OCI-LY1 (cell line): ENCODE results near the gene FOXK2.

ENCODE experiments used
- H2AFZ ChIP-seq: fragments of 200-600 bp; sonication (generic), shearing (Covaris generic); 2 replicates; pipeline ENCODE4 v1.6.0; 2014; ENCODE audit warnings: antibody characterized with exemption, mild to moderate bottlenecking, low read length
- H3F3A ChIP-seq: fragments of 200-600 bp; sonication (generic), shearing (Covaris generic); 2 replicates; pipeline ENCODE4 v1.6.0; 2014; ENCODE audit warnings: mild to moderate bottlenecking, antibody characterized with exemption, low read length, moderate library complexity; ENCODE audit not compliant: insufficient read depth
- H3K27ac ChIP-seq: fragments of 200-600 bp; sonication (generic); 2 replicates; pipeline ENCODE4 v1.5.1; 2014; ENCODE audit warnings: low read length, mixed run types, mild to moderate bottlenecking, low read depth; ENCODE audit not compliant: poor library complexity, severe bottlenecking
- H3K27me3 ChIP-seq: fragments of 200-600 bp; sonication (generic); 2 replicates; pipeline ENCODE4 v1.6.0; 2014; ENCODE audit warnings: antibody characterized with exemption, mild to moderate bottlenecking, low read length, moderate library complexity; ENCODE audit not compliant: insufficient read depth
- H3K36me3 ChIP-seq: fragments of 200-600 bp; sonication (generic); 2 replicates; pipeline ENCODE4 v1.6.1; 2014; ENCODE audit warnings: mild to moderate bottlenecking, antibody characterized with exemption, low read length, moderate library complexity, mixed read lengths; ENCODE audit not compliant: insufficient read depth
- H3K4me1 ChIP-seq: fragments of 200-600 bp; sonication (generic); 2 replicates; pipeline ENCODE4 v1.5.1; 2014; ENCODE audit warnings: mild to moderate bottlenecking, low read length, moderate library complexity; ENCODE audit not compliant: insufficient read depth, severe bottlenecking
- H3K4me2 ChIP-seq: fragments of 200-600 bp; sonication (generic), shearing (Covaris generic); 2 replicates; pipeline ENCODE4 v1.6.1; 2014; ENCODE audit warnings: low read length
- H3K4me3 ChIP-seq: fragments of 200-600 bp; sonication (generic); 2 replicates; pipeline ENCODE4 v1.5.1; 2014; ENCODE audit warnings: low read length, low read depth, mild to moderate bottlenecking, mixed read lengths; ENCODE audit not compliant: poor library complexity, severe bottlenecking
- H3K79me2 ChIP-seq: fragments of 200-600 bp; shearing (Covaris generic); 2 replicates; pipeline ENCODE4 v1.6.1; 2016; ENCODE audit warnings: mixed run types, low read length, mixed read lengths; ENCODE audit not compliant: insufficient read depth
- H3K9ac ChIP-seq: fragments of 200-600 bp; sonication (generic), shearing (Covaris generic); 2 replicates; pipeline ENCODE4 v1.6.1; 2014; ENCODE audit warnings: mild to moderate bottlenecking, low read length, mixed read lengths
- H3K9me2 ChIP-seq: fragments of 200-600 bp; sonication (generic), shearing (Covaris generic); 2 replicates; pipeline ENCODE4 v1.6.1; 2014; ENCODE audit warnings: low read depth, mild to moderate bottlenecking, low read length, mixed read lengths
- H3K9me3 ChIP-seq: fragments of 200-600 bp; shearing (Covaris generic); 2 replicates; pipeline ENCODE4 v1.6.1; 2014; ENCODE audit warnings: low read length, mixed read lengths
- H4K20me1 ChIP-seq: fragments of 200-600 bp; sonication (generic), shearing (Covaris generic); 2 replicates; pipeline ENCODE4 v1.6.0; 2016; ENCODE audit warnings: mild to moderate bottlenecking, low read length; ENCODE audit not compliant: insufficient read depth
- EZH2 ChIP-seq: fragments of 200-600 bp; sonication (generic), shearing (Covaris generic); IDR thresholded peaks from 2 replicates; pipeline ENCODE4 v1.8.0; 2017; ENCODE audit warnings: borderline replicate concordance, mixed run types, mild to moderate bottlenecking, antibody characterized with exemption, low read length, moderate library complexity, mixed read lengths
- TF ChIP-seq, protein P1 (sequence below): fragments of 200-600 bp; sonication (generic), shearing (Covaris generic); IDR thresholded peaks from 2 replicates; pipeline ENCODE4 v1.5.1; 2017; ENCODE audit warnings: mild to moderate bottlenecking, antibody characterized with exemption, low read length, moderate library complexity, mixed read lengths

Gene FOXK2

DNA sequence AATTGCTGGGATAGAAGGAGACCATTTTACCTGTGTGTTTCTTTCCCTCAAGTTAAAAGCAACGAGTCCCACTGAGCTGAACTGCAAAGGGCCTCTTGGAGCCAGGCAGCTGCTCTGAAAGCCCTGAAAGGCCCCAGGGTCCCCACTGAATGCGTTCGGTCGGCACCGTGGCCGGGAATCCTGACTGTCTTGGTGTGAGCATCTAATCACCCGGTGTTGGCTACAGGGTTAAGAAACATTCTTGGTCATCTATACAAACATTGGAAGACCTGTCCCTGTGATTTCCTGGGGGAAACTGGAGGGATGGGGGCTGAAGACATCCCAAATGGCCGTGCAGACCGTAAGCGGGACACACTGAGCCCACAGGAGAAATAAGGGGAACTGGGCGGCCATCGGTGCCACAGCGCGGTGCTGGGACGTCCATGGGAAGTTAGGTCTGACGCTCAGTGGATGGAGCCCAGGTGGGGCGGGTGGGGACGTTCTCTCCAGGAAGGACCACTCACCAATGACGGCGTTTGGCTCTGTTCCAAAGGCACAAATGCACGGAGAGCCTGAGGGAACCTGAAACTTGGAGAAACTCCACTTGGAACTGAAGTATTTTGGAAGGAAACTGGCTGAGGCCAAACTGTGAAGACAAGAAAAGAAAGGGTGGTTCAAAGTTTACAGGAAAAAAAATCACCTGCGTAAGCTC lies 96.6 kb downstream of the FOXK2 start:
- Histone ChIP-seq H3K27ac (no peak overlapping the region), H3K27me3 (no peaks in the 10 kb centered on the region), H2AFZ (no peak overlapping the region), H3K36me3 (peaks cover 78% of the 10 kb centered on the region), H3K4me2 (no peak overlapping the region), H3K79me2 (no peaks in the 10 kb centered on the region), H3K9ac (no peak overlapping the region), H3K9me3 (no peaks in the 10 kb centered on the region), H3K9me2 (no peaks in the 10 kb centered on the region), H4K20me1 (no peaks in the 10 kb centered on the region), H3K4me1 (peaks cover 9% of the 10 kb centered on the region), H3K4me3 (no peak overlapping the region), H3F3A (no peaks in the 10 kb centered on the region)
- no peak for TF ChIP-seq EZH2
- TF ChIP-seq, protein P1, sequence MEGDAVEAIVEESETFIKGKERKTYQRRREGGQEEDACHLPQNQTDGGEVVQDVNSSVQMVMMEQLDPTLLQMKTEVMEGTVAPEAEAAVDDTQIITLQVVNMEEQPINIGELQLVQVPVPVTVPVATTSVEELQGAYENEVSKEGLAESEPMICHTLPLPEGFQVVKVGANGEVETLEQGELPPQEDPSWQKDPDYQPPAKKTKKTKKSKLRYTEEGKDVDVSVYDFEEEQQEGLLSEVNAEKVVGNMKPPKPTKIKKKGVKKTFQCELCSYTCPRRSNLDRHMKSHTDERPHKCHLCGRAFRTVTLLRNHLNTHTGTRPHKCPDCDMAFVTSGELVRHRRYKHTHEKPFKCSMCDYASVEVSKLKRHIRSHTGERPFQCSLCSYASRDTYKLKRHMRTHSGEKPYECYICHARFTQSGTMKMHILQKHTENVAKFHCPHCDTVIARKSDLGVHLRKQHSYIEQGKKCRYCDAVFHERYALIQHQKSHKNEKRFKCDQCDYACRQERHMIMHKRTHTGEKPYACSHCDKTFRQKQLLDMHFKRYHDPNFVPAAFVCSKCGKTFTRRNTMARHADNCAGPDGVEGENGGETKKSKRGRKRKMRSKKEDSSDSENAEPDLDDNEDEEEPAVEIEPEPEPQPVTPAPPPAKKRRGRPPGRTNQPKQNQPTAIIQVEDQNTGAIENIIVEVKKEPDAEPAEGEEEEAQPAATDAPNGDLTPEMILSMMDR, result no peak

DNA sequence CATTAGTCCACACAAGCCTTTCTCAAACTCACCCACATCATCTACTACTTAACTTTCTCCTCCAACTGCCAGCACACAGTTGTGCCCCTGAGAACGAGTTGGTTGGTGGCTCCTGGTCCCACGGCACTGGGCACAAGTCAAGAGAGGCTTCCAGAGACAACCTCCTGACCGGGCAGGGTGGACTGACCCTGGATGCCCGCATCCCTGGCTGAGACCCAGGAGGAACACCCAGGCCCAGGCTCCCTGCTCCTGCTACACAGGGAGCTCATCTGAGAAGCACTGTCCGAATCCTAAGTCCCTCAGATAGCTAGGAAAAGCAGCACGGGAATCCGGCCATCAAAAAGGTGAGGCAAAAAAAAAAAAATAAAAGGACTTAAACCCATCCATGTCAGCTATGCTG lies 99.7 kb downstream of the FOXK2 start:
- H3K27ac ChIP-seq, result no peak overlapping the region
- H3K9me2 ChIP-seq, result no peaks in the 10 kb centered on the region

DNA sequence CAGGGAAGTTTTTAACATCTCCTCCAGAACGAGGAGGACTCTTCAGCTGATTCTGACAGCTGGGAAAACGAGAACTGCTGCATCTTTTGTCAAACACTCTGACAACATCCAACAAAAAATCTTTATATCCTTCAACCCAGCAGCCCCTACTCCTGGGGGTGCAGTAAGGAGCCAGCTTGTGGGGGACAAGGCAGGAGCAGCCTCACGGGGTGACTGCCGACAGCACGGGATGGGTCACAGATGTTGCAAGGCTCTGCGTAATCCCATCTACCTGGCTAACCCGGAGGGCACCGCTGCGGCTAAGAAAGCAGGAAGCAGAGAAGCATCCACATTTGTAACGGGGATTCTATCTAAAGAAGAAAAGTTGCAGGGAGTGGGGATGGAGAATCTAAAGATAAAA lies 100.1 kb downstream of the FOXK2 start:
- H2AFZ ChIP-seq, result no peak overlapping the region
- H3K4me3 ChIP-seq, result no peak overlapping the region
- no peaks in the 10 kb centered on the region for H3K27me3 ChIP-seq
- H3F3A ChIP-seq, result no peaks in the 10 kb centered on the region
- H3K9me3 ChIP-seq, result no peaks in the 10 kb centered on the region
- TF ChIP-seq, protein P1, result no peak
- no peak for TF ChIP-seq EZH2
- H3K27ac ChIP-seq, result no peak overlapping the region
- H3K36me3 ChIP-seq, result peaks cover 86% of the 10 kb centered on the region
- H3K79me2 ChIP-seq, result no peaks in the 10 kb centered on the region
- no peaks in the 10 kb centered on the region for H3K4me1 ChIP-seq
- no peak overlapping the region for H3K4me2 ChIP-seq
- no peaks in the 10 kb centered on the region for H3K9me2 ChIP-seq
- no peaks in the 10 kb centered on the region for H4K20me1 ChIP-seq
- no peak overlapping the region for H3K9ac ChIP-seq

More for the DNA sequence above, 99.7 kb downstream of the FOXK2 start:
- Histone ChIP-seq H3K79me2 (no peaks in the 10 kb centered on the region), H3K4me2 (no peak overlapping the region), H3K4me1 (no peaks in the 10 kb centered on the region), H3K27me3 (no peaks in the 10 kb centered on the region), H4K20me1 (no peaks in the 10 kb centered on the region), H2AFZ (no peak overlapping the region), H3K9me3 (no peaks in the 10 kb centered on the region), H3K9ac (no peak overlapping the region), H3K4me3 (no peak overlapping the region), H3F3A (no peaks in the 10 kb centered on the region), H3K36me3 (peaks cover 88% of the 10 kb centered on the region)
- TF ChIP-seq EZH2, result no peak
- TF ChIP-seq, protein P1, result no peak
